ENCODE measurements around the gene GAPDH. TPM values are rescaled to one million over a fixed set of nuclear protein-coding genes. Genes with fewer than 3 reads are reported as not detected.

GAPDH gene
- polyA plus RNA-seq, 1 experiment: 9,160 TPM

DNA sequence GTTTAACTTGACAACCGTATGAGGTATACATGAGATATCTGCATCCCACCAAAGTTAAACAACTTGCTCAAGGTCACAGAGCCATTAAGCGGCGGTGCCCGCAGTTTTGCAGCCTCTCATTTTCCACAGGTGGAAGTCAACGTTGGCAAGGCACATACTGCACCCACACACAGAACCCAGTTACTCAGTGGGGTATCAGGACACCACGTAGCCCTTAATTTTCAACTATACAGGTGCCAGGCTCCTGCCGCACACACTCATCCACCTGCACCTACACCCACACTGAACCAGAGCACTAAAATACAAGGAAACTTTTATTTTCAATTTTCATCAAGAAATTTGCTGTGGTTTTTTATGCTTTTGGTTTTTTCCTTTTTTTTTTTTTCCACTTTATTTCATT, 35.5 kb downstream of the GAPDH start:
- H3K27me3 ChIP-seq (ENCODE audit: control insufficient read depth, insufficient read depth, low read length): no peaks in the 10 kb centered on the region
- H3K27ac ChIP-seq (ENCODE audit: low read depth, low read length): no peak overlapping the region
- no peak for DNase-seq (ENCODE audit: low read depth, low spot score)
- TF ChIP-seq, protein P1, sequence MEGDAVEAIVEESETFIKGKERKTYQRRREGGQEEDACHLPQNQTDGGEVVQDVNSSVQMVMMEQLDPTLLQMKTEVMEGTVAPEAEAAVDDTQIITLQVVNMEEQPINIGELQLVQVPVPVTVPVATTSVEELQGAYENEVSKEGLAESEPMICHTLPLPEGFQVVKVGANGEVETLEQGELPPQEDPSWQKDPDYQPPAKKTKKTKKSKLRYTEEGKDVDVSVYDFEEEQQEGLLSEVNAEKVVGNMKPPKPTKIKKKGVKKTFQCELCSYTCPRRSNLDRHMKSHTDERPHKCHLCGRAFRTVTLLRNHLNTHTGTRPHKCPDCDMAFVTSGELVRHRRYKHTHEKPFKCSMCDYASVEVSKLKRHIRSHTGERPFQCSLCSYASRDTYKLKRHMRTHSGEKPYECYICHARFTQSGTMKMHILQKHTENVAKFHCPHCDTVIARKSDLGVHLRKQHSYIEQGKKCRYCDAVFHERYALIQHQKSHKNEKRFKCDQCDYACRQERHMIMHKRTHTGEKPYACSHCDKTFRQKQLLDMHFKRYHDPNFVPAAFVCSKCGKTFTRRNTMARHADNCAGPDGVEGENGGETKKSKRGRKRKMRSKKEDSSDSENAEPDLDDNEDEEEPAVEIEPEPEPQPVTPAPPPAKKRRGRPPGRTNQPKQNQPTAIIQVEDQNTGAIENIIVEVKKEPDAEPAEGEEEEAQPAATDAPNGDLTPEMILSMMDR (IDR thresholded peaks at IDR 0.05; ENCODE audit: low read depth, low read length): no peak
- no peak overlapping the region for H3K4me3 ChIP-seq (ENCODE audit: low read depth, low read length)
- ChIA-PET POLR2A (interaction anchor here (0.6 to 0.7 kb wide), 2 partner anchors 10 to 33 kb away, joined by 5 to 6 read pairs; no protein-coding TSS in a partner anchor), CTCF (interaction anchor here (0.5 to 0.9 kb wide), 3 partner anchors 139 to 265 kb away, joined by 3 to 4 read pairs (median 4); no protein-coding TSS in a partner anchor)
- H3K9me3 ChIP-seq (ENCODE audit: control insufficient read depth, insufficient read depth, low read length): no peaks in the 10 kb centered on the region; the same call in 1 of the 2 replicates

DNA sequence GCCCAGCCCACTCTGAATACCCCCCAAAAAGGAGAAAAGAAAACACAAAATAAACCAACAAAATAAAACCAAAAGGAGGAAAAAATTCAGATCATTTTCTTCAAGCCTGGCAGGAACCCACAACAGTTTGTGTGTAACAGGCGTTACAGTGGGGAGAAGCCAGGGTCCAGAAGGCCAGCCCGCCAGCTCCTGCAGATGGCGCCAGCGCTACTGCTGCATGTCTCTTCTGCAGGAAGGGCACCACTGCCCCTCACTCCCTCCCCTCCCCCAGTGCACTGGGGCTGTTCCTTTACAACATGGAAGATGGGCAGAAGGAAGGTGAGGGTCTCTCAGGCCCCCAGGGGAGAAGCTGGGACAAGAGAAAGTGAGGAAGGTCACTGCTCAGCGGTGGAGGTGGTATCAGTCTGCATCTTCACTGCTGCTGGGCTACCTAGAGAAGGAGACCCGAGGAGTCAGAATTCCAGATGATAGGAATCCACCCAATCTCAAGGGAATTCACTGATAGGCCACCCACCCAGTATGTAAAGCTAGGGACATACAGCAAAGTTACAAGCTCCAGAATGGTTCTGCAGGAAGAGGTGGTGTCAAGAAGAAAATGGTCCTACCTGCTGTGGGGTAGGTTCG, 36.1 kb downstream of the GAPDH start:
- Histone ChIP-seq H3K9me3 (ENCODE audit: control insufficient read depth, insufficient read depth, low read length) (no peaks in the 10 kb centered on the region; the same call in 1 of the 2 replicates), H3K4me3 (ENCODE audit: low read depth, low read length) (no peak overlapping the region), H3K27me3 (ENCODE audit: control insufficient read depth, insufficient read depth, low read length) (no peaks in the 10 kb centered on the region), H3K27ac (ENCODE audit: low read depth, low read length) (no peak overlapping the region)
- no peak for DNase-seq (ENCODE audit: low read depth, low spot score)
- ChIA-PET CTCF (interaction anchor here (0.5 to 1.3 kb wide), 8 partner anchors 12 to 264 kb away, joined by 3 to 5 read pairs (median 3); partner anchors contain the start of gene MLF2), POLR2A (interaction anchor here (0.6 to 1.0 kb wide), 4 partner anchors 9 to 154 kb away, joined by 3 to 6 read pairs (median 4); partner anchors contain the start of genes COPS7A and GAPDH)
- TF ChIP-seq, protein P1 (IDR thresholded peaks at IDR 0.05; ENCODE audit: low read depth, low read length): peak; percentile 50

DNA sequence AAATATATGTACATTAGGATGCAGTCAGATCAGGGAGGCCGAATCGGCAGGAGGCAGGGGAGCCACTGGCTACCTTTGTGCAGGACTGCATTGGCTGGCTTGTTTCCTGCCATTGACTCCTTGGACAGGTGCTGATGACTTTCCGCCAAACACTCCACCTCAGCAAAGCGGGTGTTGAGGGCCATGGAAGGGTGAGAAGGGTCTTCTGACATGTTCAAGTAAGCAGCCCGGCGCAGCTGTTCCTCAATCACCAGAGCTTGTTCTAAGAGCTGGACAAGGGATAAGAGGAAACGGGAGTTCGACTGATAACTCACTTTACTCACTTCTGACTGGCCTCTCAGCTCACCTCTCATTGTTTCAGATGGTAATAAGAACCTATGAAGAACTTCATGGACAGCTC, 38.7 kb downstream of the GAPDH start:
- Histone ChIP-seq H3K27me3 (ENCODE audit: control insufficient read depth, insufficient read depth, low read length) (no peaks in the 10 kb centered on the region), H3K4me3 (ENCODE audit: low read depth, low read length) (no peak overlapping the region), H3K9me3 (ENCODE audit: control insufficient read depth, insufficient read depth, low read length) (no peaks in the 10 kb centered on the region), H3K27ac (ENCODE audit: low read depth, low read length) (no peak overlapping the region)
- ChIA-PET POLR2A (interaction anchor here (0.6 kb wide), 1 partner anchor 19 kb away, joined by 3 read pairs; no protein-coding TSS in a partner anchor), CTCF (interaction anchor here (1.2 to 1.3 kb wide), 2 partner anchors 10 kb away, joined by 3 to 4 read pairs; no protein-coding TSS in a partner anchor)
- TF ChIP-seq, protein P1 (IDR thresholded peaks at IDR 0.05; ENCODE audit: low read depth, low read length): no peak
- no peak for DNase-seq (ENCODE audit: low read depth, low spot score)

DNA sequence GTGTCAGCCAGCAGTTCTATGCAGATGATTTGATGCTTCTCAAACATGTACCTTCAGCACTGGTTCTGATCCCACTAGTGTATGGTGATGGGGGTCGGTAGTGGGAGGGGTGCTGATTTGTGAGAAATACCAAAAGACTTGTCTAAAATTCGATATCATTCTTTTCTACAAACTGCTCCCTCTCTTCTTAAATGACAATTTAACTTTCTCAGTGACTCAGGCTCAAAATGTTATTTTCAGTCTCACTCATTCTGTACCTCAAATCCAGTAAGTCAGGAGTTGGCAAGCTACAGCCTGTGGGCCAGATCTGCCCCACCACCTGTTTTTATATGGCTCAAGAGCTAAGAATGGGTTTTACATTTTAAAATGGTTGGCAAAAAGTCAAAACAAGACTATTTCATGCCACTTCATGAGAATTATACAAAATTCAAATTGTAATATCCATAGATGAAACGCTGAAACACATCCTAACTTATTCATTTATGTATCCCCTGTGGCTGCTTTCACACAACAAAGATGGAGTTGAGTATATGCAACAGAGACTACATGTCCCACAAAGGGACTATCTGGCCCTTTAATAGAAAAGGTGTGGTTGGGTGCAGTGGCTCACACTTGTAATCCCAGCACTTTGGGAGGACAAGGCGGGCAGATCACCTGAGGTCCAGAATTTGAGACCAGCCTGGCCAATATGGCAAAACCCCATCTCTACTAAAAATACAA, 40.4 kb downstream of the GAPDH start:
- no peak overlapping the region for H3K4me3 ChIP-seq (ENCODE audit: low read depth, low read length)
- CTCF ChIA-PET: interaction anchor here (0.6 kb wide), 1 partner anchor 12 kb away, joined by 4 read pairs; no protein-coding TSS in a partner anchor
- TF ChIP-seq, protein P1 (IDR thresholded peaks at IDR 0.05; ENCODE audit: low read depth, low read length): no peak
- POLR2A ChIA-PET: interaction anchor here (1.7 kb wide), 1 partner anchor 40 kb away, joined by 3 read pairs; the partner anchor contains the start of gene GAPDH
- H3K9me3 ChIP-seq (ENCODE audit: control insufficient read depth, insufficient read depth, low read length): no peaks in the 10 kb centered on the region
- no peak overlapping the region for H3K27ac ChIP-seq (ENCODE audit: low read depth, low read length)
- H3K27me3 ChIP-seq (ENCODE audit: control insufficient read depth, insufficient read depth, low read length): no peaks in the 10 kb centered on the region
- no peak for DNase-seq (ENCODE audit: low read depth, low spot score)

Measured in AG04450 (cell line).